ENCODE results near the gene DOK4. TPM values are rescaled to one million over a fixed set of nuclear protein-coding genes. Genes with fewer than 3 reads are reported as not detected.

The DOK4 gene
- total and polyA plus RNA-seq, 2 experiments from 2014 or later, result 11.4 to 29.1 TPM

DNA sequence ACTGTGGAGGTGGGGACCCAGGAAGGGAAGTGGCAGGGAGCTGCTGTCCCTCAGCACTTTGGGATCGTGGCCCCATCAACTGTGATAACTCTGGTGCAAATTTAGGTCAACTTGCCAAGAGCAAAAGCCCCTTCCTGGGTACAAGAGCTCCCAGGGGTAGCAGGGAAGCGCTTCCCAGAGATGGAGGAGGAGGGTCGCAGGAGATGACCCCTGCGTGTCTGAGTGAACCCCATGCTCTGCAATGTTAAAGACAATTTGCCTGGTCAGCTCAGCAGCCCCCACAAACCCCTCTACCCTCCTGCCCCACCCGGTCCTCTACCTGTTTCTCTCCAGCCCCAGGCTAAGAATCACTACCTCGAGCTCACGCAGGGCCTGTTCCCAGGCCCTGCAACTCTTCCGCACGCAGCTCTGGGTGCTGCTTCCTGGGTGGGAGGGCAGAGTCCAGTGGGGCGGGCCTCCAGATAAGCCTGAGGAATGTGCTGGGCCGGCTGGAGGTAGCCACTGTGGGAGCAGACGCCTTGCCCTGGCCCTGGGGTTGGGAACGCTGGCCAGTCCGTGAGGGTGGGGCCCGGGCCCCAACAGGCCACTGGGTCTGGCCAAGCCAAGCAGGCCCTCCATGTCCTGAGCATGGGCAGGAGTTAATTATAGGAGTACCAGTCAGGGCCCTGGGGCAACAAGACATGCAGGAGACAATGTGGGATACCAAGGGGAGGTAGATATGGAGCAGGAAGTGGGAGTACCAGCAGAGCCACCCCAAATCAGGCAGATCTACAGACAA lies 6.1 kb downstream of the DOK4 start:
- H3K4me1 ChIP-seq (ENCODE audit: insufficient read depth), result peaks cover 38% of the 10 kb centered on the region
- Mint-ChIP-seq H3K27ac (no peak overlapping the region), H3K36me3 (ENCODE audit: low read depth) (no peaks in the 10 kb centered on the region; the same call in 2 of the 3 replicates), H3K4me3 (peak overlapping the region; percentile 83), H3K27me3 (ENCODE audit: insufficient read depth, low read depth, poor library complexity) (peaks cover 30% of the 10 kb centered on the region), H3K4me1 (peaks cover 46% of the 10 kb centered on the region), H3K9me3 (no peaks in the 10 kb centered on the region)
- H3K9me2 ChIP-seq (ENCODE audit: insufficient read depth), result no peaks in the 10 kb centered on the region
- no peak overlapping the region for H3K27ac ChIP-seq (ENCODE audit: low read depth)
- ATAC-seq, result peak; percentile 0; the same call in 1 of the 3 replicates
- DNase-seq (ENCODE audit: low spot score), result no peak
- H3K79me2 ChIP-seq (replicated peaks; ENCODE audit: insufficient read depth), result no peaks in the 10 kb centered on the region; the same call in 1 of the 2 replicates
- H3K36me3 ChIP-seq (ENCODE audit: insufficient read depth), result no peaks in the 10 kb centered on the region
- peak overlapping the region; percentile 56 for H3K4me3 ChIP-seq
- peak overlapping the region; percentile 84 for H3K4me2 ChIP-seq
- H3K27me3 ChIP-seq (ENCODE audit: insufficient read depth), result peaks cover 12% of the 10 kb centered on the region; the same call in 1 of the 2 replicates
- TF ChIP-seq EZH2 (IDR thresholded peaks at IDR 0.05; ENCODE audit: low read depth, unreplicated experiment) (no peak), NANOG (IDR thresholded peaks at IDR 0.05; ENCODE audit: borderline replicate concordance) (no peak), ETS1 (IDR thresholded peaks at IDR 0.05) (no peak; the same call in 1 of the 2 replicates), CREB1 (CRISPR knock-in tag; IDR thresholded peaks at IDR 0.05; ENCODE audit: low read depth) (no peak), ZNF114 (CRISPR knock-in tag; IDR thresholded peaks at IDR 0.05) (no peak), JUNB (IDR thresholded peaks at IDR 0.05; ENCODE audit: unreplicated experiment) (no peak), STAT1 (IDR thresholded peaks at IDR 0.05; ENCODE audit: unreplicated experiment) (no peak), POLR2AphosphoS5 (IDR thresholded peaks at IDR 0.05; ENCODE audit: low read depth) (no peak), EZH2phosphoT487 (IDR thresholded peaks at IDR 0.05; ENCODE audit: unreplicated experiment) (no peak), ZNF462 (CRISPR knock-in tag; IDR thresholded peaks at IDR 0.05) (no peak), ZNF331 (CRISPR knock-in tag; IDR thresholded peaks at IDR 0.05; ENCODE audit: low read depth) (no peak)
- TF ChIP-seq, protein P1, sequence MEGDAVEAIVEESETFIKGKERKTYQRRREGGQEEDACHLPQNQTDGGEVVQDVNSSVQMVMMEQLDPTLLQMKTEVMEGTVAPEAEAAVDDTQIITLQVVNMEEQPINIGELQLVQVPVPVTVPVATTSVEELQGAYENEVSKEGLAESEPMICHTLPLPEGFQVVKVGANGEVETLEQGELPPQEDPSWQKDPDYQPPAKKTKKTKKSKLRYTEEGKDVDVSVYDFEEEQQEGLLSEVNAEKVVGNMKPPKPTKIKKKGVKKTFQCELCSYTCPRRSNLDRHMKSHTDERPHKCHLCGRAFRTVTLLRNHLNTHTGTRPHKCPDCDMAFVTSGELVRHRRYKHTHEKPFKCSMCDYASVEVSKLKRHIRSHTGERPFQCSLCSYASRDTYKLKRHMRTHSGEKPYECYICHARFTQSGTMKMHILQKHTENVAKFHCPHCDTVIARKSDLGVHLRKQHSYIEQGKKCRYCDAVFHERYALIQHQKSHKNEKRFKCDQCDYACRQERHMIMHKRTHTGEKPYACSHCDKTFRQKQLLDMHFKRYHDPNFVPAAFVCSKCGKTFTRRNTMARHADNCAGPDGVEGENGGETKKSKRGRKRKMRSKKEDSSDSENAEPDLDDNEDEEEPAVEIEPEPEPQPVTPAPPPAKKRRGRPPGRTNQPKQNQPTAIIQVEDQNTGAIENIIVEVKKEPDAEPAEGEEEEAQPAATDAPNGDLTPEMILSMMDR (conservative IDR thresholded peaks at IDR 0.05; ENCODE audit: low read depth in 2 of 2), result no peak
- TF ChIP-seq, protein P2, sequence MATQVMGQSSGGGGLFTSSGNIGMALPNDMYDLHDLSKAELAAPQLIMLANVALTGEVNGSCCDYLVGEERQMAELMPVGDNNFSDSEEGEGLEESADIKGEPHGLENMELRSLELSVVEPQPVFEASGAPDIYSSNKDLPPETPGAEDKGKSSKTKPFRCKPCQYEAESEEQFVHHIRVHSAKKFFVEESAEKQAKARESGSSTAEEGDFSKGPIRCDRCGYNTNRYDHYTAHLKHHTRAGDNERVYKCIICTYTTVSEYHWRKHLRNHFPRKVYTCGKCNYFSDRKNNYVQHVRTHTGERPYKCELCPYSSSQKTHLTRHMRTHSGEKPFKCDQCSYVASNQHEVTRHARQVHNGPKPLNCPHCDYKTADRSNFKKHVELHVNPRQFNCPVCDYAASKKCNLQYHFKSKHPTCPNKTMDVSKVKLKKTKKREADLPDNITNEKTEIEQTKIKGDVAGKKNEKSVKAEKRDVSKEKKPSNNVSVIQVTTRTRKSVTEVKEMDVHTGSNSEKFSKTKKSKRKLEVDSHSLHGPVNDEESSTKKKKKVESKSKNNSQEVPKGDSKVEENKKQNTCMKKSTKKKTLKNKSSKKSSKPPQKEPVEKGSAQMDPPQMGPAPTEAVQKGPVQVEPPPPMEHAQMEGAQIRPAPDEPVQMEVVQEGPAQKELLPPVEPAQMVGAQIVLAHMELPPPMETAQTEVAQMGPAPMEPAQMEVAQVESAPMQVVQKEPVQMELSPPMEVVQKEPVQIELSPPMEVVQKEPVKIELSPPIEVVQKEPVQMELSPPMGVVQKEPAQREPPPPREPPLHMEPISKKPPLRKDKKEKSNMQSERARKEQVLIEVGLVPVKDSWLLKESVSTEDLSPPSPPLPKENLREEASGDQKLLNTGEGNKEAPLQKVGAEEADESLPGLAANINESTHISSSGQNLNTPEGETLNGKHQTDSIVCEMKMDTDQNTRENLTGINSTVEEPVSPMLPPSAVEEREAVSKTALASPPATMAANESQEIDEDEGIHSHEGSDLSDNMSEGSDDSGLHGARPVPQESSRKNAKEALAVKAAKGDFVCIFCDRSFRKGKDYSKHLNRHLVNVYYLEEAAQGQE (IDR thresholded peaks at IDR 0.05; ENCODE audit: unreplicated experiment), result no peak
- 0 out of 2 replicates have a peak, but pooled peaks cover 3% of the 10 kb centered on the region for H4K20me1 ChIP-seq (replicated peaks; ENCODE audit: insufficient read depth)
- H2AFZ ChIP-seq, result peak overlapping the region; percentile 60; the same call in 1 of the 2 replicates
- H3F3A ChIP-seq (replicated peaks; ENCODE audit: low read depth), result peaks cover 4% of the 10 kb centered on the region; the same call in 1 of the 2 replicates
